ENCODE data around the gene AXIN1. TPM values are rescaled to one million over a fixed set of nuclear protein-coding genes. Genes with fewer than 3 reads are reported as not detected.

Gene AXIN1
- total RNA-seq, 4 donors from 2014 or later, result 17.5 to 29.7 (median 26.4) TPM

GRCh38 chr16:354971-355461 is 2.5 kb upstream of the AXIN1 start:
- DNase-seq, result no peak
- intact Hi-C loops (cut with DNase I), result loop anchor here (5.0 kb wide), 1 partner anchor 123 kb away; the partner anchor contains the start of gene FAM234A
- H3K27me3 ChIP-seq, result no peaks in the 10 kb centered on the region
- H3K4me1 ChIP-seq, result peaks cover 10 to 12% of the 10 kb centered on the region in 2 donors
- 78 to 92% methylated on average over 8 to 9 of the region's 10 CpGs for whole genome bisulfite sequencing, 2 donors
- H3K9me3 ChIP-seq, result no peaks in the 10 kb centered on the region
- no peak overlapping the region for H3K4me3 ChIP-seq (replicated peaks in 1 of 3)
- TF ChIP-seq POLR2A (IDR thresholded peaks at IDR 0.05), result no peak
- no peak for TF ChIP-seq CTCF (IDR thresholded peaks at IDR 0.05)
- H3K36me3 ChIP-seq, result no peaks in the 10 kb centered on the region
- H3K27ac ChIP-seq, result no peak overlapping the region

GRCh38 chr16:354291-354881 is 1.9 kb upstream of the AXIN1 start:
- no peak for DNase-seq
- peaks cover 12 to 17% of the 10 kb centered on the region in 2 donors for H3K4me1 ChIP-seq
- no peaks in the 10 kb centered on the region for H3K9me3 ChIP-seq
- no peak overlapping the region for H3K27ac ChIP-seq
- no peaks in the 10 kb centered on the region for H3K27me3 ChIP-seq
- H3K4me3 ChIP-seq (replicated peaks in 1 of 3), result no peak overlapping the region
- 91 to 98% methylated on average over 9 to 12 of the region's 12 CpGs for WGBS, 2 donors
- no peak for TF ChIP-seq POLR2A (IDR thresholded peaks at IDR 0.05)
- TF ChIP-seq CTCF (IDR thresholded peaks at IDR 0.05), result no peak
- intact Hi-C loops (cut with DNase I), result loop anchor here (5.0 kb wide), 1 partner anchor 122 kb away; the partner anchor contains the start of gene FAM234A
- H3K36me3 ChIP-seq, result no peaks in the 10 kb centered on the region

- WGBS, 2 donors, result 87 to 97% methylated on average over 10 of the region's 25 CpGs
- Histone ChIP-seq H3K9me3 (no peaks in the 10 kb centered on the region), H3K36me3 (no peaks in the 10 kb centered on the region), H3K4me3 (replicated peaks in 1 of 3) (peak overlapping the region in 1 of 3 donors; percentile 41), H3K4me1 (peaks cover 18 to 25% of the 10 kb centered on the region in 2 donors), H3K27ac (peak overlapping the region in 2 of 3 donors; percentile 33 to 44), H3K27me3 (no peaks in the 10 kb centered on the region)
- intact Hi-C loops (cut with DNase I), result loop anchor here (5.0 kb wide), 1 partner anchor 121 kb away; the partner anchor contains the start of gene FAM234A
- no peak for DNase-seq
- TF ChIP-seq POLR2A (IDR thresholded peaks at IDR 0.05), result no peak
- TF ChIP-seq CTCF (IDR thresholded peaks at IDR 0.05), result no peak
Measured at GRCh38 chr16:353404-354290, 1.1 kb upstream of the AXIN1 start.

- no peak for TF ChIP-seq CTCF (IDR thresholded peaks at IDR 0.05)
- Histone ChIP-seq H3K27ac (no peak overlapping the region), H3K4me3 (replicated peaks in 1 of 3) (peak overlapping the region in 2 of 3 donors; percentile 33 to 47), H3K9me3 (no peaks in the 10 kb centered on the region), H3K36me3 (no peaks in the 10 kb centered on the region), H3K4me1 (peaks cover 20 to 28% of the 10 kb centered on the region in 2 donors), H3K27me3 (no peaks in the 10 kb centered on the region)
- 4 to 10% methylated on average over 4 to 5 of the region's 95 CpGs for WGBS, 2 donors
- intact Hi-C loops (cut with DNase I), result loop anchor here (5.0 kb wide), 1 partner anchor 120 kb away; the partner anchor contains the start of gene FAM234A
- peak; percentile 16 to 42 for DNase-seq
Measured at GRCh38 chr16:351804-352520, 561 bp downstream of the AXIN1 start.

Measured in thyroid gland (tissue), 4 donors.